Omental fat pad (tissue), 4 donors: ENCODE data around the gene ARAP2. TPM values are rescaled to one million over a fixed set of nuclear protein-coding genes. Genes with fewer than 3 reads are reported as not detected.

Experiments used
- ATAC-seq: fragments of 150-250 bp; one replicate; pipeline ENCODE4 v1.9.1; 2016; ENCODE audit warnings: mild to moderate bottlenecking, moderate library complexity; ENCODE audit not compliant: low FRiP score
- DNase-seq: peaks from one replicate; pipeline ENCODE4 v3.0.0-alpha.2; 2019; ENCODE audit warnings: low spot score
- CTCF ChIP-seq, 3 donors: fragments of 450-650 bp; IDR thresholded peaks; one replicate each; pipeline ENCODE4 v1.5.1; 2016 to 2017; ENCODE audit warnings: antibody characterized with exemption in 3 of 3, mild to moderate bottlenecking in 3 of 3, moderate library complexity in 2 of 3
- total RNA-seq, 4 donors: library from RNA; depleted of rRNA; stranded (reverse); fragments of >200 nt; gene quantifications; one replicate each; pipeline ENCODE4 v1.1.0, GENCODE V29; 2016

ARAP2 gene
- total RNA-seq, 4 donors from 2014 or later: 21.6 to 138 (median 72.3) TPM

- no peak for DNase-seq
- no peak for TF ChIP-seq CTCF (IDR thresholded peaks at IDR 0.05)
- no peak for ATAC-seq
Measured at GRCh38 chr4:36285784-36286480, 41.6 kb upstream of the ARAP2 start.

GRCh38 chr4:36283912-36284465 lies 39.7 kb upstream of the ARAP2 start:
- no peak for TF ChIP-seq CTCF (IDR thresholded peaks at IDR 0.05)
- ATAC-seq (no peak), DNase-seq (no peak)

GRCh38 chr4:36282503-36283030 lies 38.3 kb upstream of the ARAP2 start:
- ATAC-seq (no peak), DNase-seq (no peak)
- TF ChIP-seq CTCF (IDR thresholded peaks at IDR 0.05): no peak

- DNase-seq: no peak
- ATAC-seq: peak; percentile 59
- TF ChIP-seq CTCF (IDR thresholded peaks at IDR 0.05): no peak
Measured at GRCh38 chr4:36281384-36282106, 37.2 kb upstream of the ARAP2 start, which contains the start of gene DTHD1. Gene DTHD1, plus strand, starts transcription at chr4:36281616. Its CDS starts 143 bp downstream, at chr4:36281759.

GRCh38 chr4:36280555-36280954 lies 36.2 kb upstream of the ARAP2 start:
- ATAC-seq (peak; percentile 71), DNase-seq (no peak)
- TF ChIP-seq CTCF (IDR thresholded peaks at IDR 0.05): no peak

GRCh38 chr4:36278789-36279188 lies 34.5 kb upstream of the ARAP2 start:
- TF ChIP-seq CTCF (IDR thresholded peaks at IDR 0.05): no peak
- DNase-seq (no peak), ATAC-seq (no peak)
